NCI-H2196 (cell line): Measurements from ENCODE around the gene LRFN2.

Source experiments
- DNase-seq: peaks from one replicate; lab custom pipeline; 2025; ENCODE audit not compliant: unreplicated experiment; lab: John Stamatoyannopoulos, UW

The LRFN2 gene

GRCh38 chr6:40545954-40546353, 41.2 kb downstream of the LRFN2 start:
- DNase-seq = no peak

DNA sequence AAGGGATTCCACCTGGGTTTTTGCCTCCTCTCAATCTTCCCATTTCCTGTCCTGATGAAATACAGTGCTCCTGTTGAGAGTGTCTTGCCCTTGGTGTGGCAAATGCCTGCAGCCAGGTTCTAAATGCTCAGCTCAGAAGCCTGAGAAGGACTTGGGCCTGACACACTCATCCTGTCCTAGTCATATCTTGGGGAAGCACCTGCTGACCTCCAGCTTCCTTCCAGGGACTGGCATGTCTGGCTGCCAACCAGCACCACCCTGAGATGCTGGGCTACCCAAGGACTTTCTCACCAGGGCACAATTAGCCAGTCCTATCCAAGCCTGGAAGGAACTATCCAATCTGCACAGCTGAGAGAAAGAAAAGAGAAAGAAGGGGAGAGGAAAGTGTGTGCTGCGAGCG, 43.4 kb downstream of the LRFN2 start:
- no peak for DNase-seq

- DNase-seq = no peak
These were observed 44.0 kb downstream of the LRFN2 start for GRCh38 chr6:40543146-40543545.

- no peak for DNase-seq
These were observed 44.9 kb downstream of the LRFN2 start for GRCh38 chr6:40542175-40542764.

DNA sequence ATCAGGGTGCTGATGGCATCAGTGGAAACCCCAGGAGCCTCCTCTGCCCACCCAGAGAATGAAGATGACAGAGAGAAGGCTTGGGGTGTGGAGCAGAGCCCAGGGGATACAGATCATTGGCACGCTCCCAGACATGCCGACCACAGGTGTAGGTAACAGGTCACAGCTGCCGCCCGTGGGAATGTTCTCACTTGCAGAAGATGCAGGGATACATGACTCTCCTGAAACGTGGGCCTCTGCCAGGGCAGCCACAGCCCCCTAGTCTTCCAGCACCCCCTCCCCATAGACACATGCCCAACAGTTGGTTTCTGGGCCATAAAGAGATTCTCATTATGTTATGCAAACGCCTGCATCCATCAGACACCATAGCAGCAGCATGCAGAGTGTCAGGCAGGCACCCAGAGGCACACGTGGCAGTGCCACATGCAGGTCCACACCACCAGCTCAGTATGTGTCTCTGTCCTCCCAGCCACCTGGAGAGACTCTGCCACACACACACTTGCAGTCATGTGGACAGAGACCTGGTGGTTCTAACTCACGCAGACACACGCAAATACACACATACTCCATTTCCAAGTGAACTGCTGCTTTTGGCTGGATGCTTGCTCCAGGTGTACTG, 45.5 kb downstream of the LRFN2 start:
- DNase-seq = no peak

- no peak for DNase-seq
These were observed 46.4 kb downstream of the LRFN2 start for GRCh38 chr6:40540790-40541189.

GRCh38 chr6:40539853-40540252, 47.3 kb downstream of the LRFN2 start:
- DNase-seq = no peak

DNA sequence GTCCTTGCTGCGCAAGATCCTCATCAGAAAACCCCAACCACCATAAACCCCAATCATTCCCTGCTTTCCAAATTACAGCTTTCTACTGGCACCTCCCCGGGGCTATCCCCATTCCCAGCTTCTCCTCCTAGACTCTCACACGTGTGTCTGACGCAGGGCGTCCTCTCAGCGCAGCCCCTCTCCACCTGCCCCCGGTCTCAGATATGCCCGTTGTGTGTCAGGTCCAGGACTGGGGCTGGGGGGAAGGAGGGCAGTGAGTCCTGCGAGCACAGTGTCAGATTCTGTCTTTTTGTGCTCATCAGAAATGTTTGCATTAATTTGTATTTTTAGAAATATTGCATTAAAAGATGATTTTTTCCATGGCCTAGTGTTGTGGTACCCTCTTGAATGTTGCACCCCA, 48.6 kb downstream of the LRFN2 start:
- no peak for DNase-seq

DNA sequence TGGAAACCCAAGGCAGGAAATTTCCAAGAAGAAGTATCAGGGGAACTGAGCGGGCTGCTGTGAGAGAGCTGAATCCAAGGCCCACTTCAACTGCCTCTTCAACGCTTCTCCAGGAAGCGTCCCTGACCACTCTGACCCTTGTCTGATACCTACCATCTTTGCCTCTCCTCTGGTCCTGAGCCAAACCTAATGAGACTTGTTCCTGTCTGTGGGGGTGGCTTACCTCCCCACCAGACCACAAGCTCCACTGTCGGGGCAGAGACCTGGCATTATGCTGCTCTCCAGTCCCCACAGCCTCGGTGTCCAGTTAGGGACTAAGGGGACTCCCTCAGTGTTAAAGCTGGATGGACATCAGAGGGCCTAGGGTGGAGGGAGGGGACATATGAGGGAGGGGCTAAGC, 49.7 kb downstream of the LRFN2 start:
- DNase-seq = no peak

DNA sequence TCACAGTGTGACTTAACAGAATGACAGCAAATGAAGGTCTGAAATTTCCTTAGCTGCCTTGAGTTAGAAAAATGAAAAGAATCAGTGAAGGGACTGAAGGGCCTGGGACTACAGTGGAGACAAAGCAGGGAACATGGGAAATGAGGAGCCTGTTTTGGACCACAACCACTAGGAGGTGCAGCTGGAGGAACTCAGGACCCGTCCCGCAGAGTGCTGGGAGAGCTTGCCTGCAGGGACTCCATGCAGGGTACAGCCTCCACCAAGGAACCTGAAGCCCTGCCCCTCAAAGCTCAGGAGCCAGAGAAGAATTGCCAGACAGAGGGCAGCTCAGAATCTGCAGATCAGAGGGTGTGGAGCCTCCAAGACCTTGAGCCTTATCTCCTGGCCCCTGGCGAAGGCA, 50.7 kb downstream of the LRFN2 start:
- DNase-seq = no peak

DNA sequence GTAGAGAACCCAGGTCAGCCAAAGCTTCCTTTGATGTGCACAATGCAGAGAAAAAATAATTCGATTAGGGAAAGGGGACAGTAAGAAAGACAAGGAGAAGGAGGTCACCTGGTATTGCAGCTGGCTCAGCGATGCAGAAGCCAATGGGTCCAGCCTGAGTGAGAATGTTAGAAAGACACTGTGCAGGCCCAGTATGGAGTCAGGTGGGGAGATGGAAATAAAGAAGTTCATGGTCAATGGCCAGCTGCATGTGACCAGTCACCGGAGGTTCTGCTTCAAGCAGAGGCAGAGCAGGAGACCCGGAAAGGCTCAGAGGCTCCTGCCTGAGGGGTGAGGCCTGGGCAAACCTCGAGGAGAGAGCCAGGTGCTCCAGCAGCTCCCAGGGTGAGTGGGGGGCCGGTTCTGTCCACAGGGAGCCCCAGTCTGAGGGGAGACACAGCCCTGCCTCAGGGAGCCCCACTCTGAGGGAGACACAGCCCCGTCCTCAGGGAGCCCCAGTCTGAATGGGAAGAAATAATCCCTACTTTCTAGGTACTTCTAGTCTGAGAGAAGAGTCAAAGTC, 51.3 kb downstream of the LRFN2 start:
- DNase-seq = no peak

- no peak for DNase-seq
These were observed 51.9 kb downstream of the LRFN2 start for GRCh38 chr6:40535110-40535818.

- no peak for DNase-seq
These were observed 54.7 kb downstream of the LRFN2 start for GRCh38 chr6:40532349-40533000.

GRCh38 chr6:40529919-40530318, 57.2 kb downstream of the LRFN2 start:
- DNase-seq = no peak

DNA sequence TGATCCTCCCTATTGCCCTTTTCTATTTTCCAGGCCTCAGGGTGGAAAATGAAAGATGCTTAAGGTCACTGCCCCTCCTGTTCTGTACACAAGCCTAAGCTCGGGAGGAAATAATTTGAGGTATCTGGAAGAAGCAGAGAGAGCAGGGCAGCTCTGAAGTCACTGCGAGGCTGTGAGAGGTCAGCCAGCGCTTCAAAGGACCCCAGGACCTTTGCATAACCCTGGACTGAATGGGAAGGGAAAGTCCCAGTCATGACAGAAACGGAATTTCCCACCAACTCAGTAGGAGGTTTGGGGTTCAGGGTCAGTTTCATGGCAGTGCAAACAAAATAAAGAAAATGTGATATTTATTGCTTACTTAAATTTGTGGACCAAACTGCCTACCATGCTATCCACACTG, 58.1 kb downstream of the LRFN2 start:
- DNase-seq = no peak

- DNase-seq = no peak
These were observed 59.1 kb downstream of the LRFN2 start for GRCh38 chr6:40528051-40528450.

GRCh38 chr6:40526036-40526435, 61.1 kb downstream of the LRFN2 start:
- DNase-seq = no peak

DNA sequence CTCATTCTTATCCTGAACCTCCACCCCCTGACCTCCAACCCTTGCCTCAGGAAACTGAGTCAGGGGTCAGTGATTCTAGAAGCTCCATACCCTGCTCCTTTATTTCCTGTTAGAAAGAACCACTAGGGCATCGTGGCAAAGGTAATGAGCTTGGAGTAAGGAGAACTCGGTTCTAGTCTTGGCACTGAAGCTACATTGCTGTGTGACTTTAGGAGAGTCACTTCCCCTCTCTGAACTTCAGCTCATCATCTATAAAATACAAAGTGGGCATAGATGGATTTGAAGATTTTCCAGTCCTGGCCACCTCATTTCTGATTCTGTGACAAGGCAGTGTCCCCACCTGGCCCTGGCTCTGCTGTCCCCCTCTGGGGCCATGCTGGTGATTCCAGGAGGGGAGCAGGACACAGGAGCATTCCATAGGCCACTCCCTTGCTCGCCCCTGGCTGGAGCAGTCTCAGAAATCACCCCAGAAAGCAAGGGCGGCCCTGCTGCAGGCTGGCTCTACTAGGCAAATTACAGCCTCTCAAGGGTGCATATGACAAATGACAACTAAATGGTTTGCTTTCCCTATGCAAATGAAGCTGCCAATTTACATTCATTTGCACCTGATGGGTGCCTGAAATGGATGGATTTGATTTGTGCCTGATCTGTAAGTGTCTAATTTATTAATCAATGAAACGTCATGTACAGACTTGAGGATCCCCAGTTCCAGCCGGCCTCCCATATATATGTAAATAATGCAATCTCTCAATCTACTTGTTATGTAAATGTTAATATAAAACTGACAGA, 62.2 kb downstream of the LRFN2 start:
- no peak for DNase-seq

GRCh38 chr6:40523505-40524172, 63.5 kb downstream of the LRFN2 start:
- no peak for DNase-seq

- no peak for DNase-seq
These were observed 65.7 kb downstream of the LRFN2 start for GRCh38 chr6:40521496-40521895.
